Measurements from ENCODE around the gene RETSAT.

- TF ChIP-seq, protein P1, sequence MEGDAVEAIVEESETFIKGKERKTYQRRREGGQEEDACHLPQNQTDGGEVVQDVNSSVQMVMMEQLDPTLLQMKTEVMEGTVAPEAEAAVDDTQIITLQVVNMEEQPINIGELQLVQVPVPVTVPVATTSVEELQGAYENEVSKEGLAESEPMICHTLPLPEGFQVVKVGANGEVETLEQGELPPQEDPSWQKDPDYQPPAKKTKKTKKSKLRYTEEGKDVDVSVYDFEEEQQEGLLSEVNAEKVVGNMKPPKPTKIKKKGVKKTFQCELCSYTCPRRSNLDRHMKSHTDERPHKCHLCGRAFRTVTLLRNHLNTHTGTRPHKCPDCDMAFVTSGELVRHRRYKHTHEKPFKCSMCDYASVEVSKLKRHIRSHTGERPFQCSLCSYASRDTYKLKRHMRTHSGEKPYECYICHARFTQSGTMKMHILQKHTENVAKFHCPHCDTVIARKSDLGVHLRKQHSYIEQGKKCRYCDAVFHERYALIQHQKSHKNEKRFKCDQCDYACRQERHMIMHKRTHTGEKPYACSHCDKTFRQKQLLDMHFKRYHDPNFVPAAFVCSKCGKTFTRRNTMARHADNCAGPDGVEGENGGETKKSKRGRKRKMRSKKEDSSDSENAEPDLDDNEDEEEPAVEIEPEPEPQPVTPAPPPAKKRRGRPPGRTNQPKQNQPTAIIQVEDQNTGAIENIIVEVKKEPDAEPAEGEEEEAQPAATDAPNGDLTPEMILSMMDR (IDR thresholded peaks at IDR 0.05) = no peak
- TF ChIP-seq POLR2A (IDR thresholded peaks at IDR 0.05) = no peak
These were observed 27.7 kb downstream of the RETSAT start for GRCh38 chr2:85326406-85327159.

All from right lobe of liver (tissue), 4 donors.